ENCODE measurements around the gene ATN1.

Gene ATN1

DNA sequence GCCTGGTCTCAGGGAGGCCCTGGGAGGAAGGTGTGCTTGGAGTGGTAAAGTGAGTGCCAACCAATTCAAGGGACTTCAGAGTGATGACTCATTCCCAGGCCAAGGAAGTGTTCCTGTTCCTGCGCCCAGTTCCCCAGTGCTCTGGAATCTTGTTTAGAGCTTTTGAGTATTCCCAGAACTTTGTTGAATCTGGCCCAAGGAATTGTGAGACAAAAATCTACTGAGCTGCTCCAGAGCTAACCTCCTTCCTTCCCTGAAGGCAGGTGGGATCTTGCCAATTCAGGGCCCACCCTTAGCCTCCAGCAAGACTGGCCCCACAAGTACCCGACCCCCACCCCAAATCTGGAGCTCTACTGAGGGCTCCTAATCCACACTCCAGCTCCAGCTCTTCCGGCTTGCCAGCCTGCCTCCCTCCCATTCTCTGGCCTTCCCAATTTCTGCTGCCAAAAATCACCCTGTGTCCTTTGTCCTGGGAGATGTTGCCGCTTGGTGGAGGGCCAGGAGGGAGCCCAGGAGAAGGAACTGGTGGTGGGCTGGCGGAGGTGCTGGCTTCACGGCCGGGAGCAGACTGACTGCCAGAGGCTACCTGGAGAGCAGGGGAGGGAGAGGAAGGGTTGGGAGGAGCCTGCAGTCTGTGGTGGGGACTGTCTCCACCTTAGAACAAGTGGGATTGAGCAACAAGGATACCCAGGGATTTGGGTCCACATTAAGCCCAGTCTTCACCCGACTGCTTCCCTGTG is 2.0 kb upstream of the ATN1 start:
- DNase-seq (ENCODE audit: low read depth in 2 of 2): peak; percentile 73 to 77

DNA sequence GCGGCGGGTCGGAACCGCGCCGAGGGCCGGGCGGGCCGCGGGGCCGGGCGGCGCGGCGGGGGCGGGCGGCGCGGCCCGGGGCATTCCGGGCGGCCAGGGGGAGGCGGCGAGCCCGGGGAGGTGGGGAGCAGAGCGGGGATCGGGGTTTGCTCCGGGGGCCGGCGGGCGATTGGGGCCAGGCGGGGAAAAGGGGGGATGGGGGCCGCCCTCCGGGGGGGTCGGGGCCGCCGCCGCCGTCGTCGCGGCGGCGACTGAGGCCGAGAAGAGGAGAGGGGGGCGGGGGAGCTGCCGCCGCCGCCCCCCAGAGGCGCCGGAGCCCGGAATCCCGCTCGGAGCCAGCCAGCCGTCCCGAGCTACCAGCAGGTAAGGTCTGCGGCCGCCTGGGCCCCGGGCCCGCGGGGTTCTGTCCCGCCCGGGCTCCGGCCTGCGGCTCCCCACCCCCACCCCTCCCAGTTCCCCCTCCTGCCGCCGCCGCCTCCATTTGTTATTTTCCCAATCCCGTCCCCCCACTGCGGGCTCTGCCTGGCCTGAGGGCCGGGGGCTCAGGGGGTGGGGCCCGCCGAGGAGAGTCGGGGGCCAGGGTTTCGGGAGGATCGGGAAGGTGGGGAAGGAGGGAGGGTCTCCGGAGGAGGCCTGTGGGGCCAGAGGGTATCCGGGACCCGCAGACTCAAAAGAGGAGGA is 403 bp downstream of the ATN1 start:
- no peak for DNase-seq (ENCODE audit: low read depth in 2 of 2)

DNA sequence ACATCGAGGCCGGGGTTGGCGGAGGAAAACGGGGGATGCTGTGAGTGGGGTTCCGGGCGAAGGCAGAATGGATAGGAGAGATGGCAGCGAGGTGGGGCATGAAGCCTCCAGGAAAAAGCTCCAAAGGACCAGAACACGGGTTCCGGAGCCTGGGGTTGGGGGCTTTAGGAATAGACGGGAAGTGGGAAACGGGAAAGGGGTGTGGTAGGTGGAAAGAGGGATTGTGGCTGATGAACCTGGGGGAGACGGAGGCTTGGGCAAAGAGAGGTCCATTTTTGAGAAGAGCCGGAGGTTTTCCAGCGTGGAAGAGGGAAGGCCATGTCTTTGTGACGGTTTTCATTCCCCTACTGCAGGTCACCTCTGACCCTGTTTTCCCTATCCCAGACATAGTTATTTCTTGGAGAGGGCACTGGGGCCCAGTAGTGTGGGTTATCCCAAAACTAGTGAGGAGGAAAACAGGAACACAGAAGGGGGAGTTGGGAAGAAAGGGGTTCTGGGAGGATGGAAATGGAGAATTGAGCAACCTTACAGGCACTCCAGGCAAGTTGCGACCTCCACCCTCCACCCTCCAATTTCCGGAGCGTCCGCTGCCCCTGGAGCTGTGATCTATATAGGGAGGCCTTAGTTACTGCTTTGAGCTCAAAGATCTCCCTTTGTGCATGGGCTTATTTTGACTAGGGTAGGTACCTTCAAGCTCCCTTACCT is 1.1 kb downstream of the ATN1 start:
- DNase-seq (ENCODE audit: low read depth in 2 of 2): no peak

DNA sequence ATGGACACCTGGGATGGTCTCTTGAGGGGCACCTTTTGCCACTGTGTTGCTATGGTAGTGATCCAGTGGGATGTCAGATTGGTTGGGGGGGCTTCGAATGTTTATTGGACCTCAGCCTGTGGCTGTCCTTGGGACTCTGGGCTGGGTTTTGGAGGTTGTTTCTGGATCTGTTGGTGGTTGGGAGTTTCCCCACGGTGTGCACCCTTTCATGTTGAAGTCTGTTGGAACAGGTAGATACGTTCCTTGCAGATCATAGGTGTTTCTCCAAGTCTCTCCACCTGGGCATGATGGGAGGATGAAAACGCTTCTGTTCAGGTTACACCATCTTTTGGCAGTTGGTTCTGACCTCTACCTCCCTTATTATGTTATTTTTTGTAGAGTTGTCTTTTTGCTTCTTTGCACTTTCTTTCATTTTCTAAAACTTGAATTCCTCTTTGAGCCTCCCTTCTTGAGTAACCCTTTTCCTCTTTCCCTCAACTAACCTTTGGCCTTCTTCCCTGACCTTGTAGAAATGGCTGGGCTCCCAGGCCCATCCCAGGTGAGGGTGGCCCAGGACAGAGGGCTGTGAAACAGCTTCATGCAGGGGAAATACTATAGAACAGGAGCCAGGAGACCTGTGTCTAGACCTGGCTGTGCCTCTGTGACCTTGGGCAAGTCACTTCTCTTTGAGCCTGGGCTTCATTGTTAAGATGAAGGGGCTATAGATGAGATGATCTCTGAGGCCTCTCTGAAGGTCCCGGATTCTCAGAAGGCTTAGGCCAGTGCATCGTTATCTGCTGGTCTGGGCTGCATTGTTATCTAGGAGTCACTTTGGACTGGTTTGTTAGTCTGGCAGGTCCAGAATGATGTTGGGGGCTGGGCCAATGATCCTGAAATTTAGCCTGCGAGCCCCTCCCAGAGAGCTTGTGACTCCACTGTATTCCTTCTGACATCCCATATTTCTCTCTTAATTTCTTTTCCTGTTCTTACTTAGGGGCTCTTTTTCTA is 2.0 kb downstream of the ATN1 start:
- no peak for DNase-seq (ENCODE audit: low read depth in 2 of 2)

DNA sequence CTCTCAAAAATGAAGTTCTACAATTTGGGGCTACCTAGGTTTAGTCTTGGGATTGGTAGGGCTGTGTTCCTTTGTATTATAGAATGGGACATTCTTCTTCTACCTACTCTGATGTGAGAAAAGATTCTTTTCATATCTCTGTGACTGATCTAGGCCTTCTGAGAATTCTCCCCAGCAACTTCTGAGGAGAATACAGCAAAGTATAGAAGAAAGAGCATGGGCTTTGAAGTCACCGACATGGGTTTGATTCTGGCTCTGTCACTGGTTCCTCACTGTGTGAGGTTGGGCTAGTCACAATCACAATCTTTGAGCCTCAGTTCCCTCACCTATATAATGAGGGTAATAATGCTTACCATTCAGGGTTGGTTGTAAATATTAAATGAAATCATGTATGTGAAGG is 5.0 kb downstream of the ATN1 start:
- no peak for DNase-seq (ENCODE audit: low read depth in 2 of 2)

DNA sequence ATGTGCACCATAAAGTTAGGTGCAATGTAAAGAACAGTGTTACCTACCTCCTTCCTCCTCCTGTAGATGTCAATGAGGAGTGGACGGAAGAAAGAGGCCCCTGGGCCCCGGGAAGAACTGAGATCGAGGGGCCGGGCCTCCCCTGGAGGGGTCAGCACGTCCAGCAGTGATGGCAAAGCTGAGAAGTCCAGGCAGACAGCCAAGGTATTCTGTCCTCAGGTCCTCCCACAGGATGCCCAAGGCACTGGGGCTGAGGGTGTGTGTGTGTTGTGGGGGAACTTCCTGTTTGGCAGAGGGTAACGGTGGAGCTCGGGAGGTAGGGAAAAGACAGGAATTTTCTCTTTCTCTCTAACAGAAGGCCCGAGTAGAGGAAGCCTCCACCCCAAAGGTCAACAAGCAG is 6.4 kb downstream of the ATN1 start:
- DNase-seq (ENCODE audit: low read depth in 2 of 2): no peak

DNA sequence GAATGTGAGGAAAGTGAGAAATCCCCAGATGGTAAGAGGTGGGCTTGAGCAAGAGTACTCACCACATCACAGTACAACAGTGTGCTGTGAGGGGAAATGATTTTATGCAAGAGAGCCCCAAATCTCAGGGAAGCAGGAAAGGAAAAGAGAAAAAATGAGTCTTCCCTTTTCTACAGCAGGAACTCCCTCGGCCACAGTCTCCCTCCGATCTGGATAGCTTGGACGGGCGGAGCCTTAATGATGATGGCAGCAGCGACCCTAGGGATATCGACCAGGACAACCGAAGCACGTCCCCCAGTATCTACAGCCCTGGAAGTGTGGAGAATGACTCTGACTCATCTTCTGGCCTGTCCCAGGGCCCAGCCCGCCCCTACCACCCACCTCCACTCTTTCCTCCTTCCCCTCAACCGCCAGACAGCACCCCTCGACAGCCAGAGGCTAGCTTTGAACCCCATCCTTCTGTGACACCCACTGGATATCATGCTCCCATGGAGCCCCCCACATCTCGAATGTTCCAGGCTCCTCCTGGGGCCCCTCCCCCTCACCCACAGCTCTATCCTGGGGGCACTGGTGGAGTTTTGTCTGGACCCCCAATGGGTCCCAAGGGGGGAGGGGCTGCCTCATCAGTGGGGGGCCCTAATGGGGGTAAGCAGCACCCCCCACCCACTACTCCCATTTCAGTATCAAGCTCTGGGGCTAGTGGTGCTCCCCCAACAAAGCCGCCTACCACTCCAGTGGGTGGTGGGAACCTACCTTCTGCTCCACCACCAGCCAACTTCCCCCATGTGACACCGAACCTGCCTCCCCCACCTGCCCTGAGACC is 7.8 kb downstream of the ATN1 start:
- DNase-seq (ENCODE audit: low read depth in 2 of 2): no peak

DNA sequence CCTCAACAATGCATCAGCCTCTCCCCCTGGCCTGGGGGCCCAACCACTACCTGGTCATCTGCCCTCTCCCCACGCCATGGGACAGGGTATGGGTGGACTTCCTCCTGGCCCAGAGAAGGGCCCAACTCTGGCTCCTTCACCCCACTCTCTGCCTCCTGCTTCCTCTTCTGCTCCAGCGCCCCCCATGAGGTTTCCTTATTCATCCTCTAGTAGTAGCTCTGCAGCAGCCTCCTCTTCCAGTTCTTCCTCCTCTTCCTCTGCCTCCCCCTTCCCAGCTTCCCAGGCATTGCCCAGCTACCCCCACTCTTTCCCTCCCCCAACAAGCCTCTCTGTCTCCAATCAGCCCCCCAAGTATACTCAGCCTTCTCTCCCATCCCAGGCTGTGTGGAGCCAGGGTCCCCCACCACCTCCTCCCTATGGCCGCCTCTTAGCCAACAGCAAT is 8.5 kb downstream of the ATN1 start:
- no peak for DNase-seq (ENCODE audit: low read depth in 2 of 2)

DNA sequence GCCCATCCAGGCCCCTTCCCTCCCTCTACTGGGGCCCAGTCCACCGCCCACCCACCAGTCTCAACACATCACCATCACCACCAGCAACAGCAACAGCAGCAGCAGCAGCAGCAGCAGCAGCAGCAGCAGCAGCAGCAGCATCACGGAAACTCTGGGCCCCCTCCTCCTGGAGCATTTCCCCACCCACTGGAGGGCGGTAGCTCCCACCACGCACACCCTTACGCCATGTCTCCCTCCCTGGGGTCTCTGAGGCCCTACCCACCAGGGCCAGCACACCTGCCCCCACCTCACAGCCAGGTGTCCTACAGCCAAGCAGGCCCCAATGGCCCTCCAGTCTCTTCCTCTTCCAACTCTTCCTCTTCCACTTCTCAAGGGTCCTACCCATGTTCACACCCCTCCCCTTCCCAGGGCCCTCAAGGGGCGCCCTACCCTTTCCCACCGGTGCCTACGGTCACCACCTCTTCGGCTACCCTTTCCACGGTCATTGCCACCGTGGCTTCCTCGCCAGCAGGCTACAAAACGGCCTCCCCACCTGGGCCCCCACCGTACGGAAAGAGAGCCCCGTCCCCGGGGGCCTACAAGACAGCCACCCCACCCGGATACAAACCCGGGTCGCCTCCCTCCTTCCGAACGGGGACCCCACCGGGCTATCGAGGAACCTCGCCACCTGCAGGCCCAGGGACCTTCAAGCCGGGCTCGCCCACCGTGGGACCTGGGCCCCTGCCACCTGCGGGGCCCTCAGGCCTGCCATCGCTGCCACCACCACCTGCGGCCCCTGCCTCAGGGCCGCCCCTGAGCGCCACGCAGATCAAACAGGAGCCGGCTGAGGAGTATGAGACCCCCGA is 9.1 kb downstream of the ATN1 start:
- DNase-seq (ENCODE audit: low read depth in 2 of 2): no peak

DNA sequence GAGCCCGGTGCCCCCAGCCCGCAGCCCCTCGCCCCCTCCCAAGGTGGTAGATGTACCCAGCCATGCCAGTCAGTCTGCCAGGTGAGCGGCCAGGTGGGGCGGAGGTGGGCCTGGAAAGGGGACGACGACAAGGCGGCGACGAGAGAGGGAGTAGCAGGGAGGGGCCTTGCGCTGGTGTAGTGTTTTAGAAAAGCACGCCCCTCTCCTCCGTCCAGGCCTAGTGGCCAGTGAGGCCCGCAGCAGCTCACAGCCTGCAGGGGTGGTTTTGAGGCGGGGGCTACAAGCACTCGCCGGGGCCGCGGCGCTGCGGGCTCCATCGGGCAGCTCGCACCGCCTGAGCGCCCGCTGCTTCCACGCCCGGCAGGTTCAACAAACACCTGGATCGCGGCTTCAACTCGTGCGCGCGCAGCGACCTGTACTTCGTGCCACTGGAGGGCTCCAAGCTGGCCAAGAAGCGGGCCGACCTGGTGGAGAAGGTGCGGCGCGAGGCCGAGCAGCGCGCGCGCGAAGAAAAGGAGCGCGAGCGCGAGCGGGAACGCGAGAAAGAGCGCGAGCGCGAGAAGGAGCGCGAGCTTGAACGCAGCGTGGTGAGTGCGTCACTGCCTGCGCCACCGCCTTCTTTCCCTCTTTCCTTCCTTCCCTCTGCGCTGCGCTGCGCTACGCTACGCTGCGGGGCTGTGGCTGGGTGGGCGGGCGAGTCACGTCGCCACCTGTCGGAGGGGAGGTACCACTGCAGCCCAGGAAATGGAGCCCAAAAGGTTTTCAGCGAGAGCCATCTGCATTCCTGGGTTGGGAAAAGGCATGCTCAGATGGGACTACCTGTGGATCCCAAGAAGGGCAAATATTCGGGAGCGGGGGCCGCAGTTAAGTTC is 10.0 kb downstream of the ATN1 start:
- peak; percentile 86 to 88 for DNase-seq (ENCODE audit: low read depth in 2 of 2)

DNA sequence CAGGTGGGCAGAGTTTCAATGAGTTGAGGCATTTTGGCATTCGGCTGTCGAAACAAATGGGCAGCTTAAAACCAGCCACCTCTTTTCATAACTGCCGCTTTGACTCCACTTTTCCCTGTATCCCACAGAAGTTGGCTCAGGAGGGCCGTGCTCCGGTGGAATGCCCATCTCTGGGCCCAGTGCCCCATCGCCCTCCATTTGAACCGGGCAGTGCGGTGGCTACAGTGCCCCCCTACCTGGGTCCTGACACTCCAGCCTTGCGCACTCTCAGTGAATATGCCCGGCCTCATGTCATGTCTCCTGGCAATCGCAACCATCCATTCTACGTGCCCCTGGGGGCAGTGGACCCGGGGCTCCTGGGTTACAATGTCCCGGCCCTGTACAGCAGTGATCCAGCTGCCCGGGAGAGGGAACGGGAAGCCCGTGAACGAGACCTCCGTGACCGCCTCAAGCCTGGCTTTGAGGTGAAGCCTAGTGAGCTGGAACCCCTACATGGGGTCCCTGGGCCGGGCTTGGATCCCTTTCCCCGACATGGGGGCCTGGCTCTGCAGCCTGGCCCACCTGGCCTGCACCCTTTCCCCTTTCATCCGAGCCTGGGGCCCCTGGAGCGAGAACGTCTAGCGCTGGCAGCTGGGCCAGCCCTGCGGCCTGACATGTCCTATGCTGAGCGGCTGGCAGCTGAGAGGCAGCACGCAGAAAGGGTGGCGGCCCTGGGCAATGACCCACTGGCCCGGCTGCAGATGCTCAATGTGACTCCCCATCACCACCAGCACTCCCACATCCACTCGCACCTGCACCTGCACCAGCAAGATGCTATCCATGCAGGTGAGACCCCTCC is 10.8 kb downstream of the ATN1 start:
- DNase-seq (ENCODE audit: low read depth in 2 of 2): no peak

DNA sequence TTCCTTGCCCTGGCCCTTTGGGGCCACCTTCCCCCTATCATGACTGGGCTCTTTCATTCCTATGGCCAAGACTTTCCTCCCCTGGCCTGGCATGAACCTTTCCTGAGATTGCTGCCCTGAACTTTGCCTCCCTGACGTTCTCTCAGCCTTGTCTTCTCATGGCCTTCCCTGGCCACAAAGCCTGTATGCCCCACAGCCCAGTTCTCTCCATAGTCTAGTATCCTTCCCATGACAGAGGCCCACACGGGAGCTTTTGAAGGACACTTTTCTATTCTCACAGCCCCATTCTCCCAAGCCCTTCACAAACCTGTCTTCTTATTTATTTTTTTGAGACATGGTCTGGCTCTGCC is 11.4 kb downstream of the ATN1 start:
- DNase-seq (ENCODE audit: low read depth in 2 of 2): no peak

DNA sequence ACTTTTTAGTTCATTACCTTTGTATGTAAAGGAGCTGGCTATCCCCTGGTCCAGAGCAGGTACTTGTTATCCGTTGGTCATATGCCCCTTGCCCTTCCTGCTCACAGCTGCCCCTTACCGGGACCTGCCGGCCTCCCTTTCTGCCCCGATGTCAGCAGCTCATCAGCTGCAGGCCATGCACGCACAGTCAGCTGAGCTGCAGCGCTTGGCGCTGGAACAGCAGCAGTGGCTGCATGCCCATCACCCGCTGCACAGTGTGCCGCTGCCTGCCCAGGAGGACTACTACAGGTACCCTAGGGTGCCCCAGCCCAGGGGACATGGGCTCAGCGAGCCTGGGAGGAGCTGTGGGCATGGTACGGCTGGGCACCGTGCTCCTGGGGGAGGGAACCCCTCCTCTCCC is 13.5 kb downstream of the ATN1 start:
- DNase-seq (ENCODE audit: low read depth in 2 of 2): no peak

DNA sequence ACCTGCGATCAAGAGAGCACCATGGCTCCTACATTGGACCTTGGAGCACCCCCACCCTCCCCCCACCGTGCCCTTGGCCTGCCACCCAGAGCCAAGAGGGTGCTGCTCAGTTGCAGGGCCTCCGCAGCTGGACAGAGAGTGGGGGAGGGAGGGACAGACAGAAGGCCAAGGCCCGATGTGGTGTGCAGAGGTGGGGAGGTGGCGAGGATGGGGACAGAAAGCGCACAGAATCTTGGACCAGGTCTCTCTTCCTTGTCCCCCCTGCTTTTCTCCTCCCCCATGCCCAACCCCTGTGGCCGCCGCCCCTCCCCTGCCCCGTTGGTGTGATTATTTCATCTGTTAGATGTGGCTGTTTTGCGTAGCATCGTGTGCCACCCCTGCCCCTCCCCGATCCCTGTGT is 14.0 kb downstream of the ATN1 start:
- no peak for DNase-seq (ENCODE audit: low read depth in 2 of 2)

DNA sequence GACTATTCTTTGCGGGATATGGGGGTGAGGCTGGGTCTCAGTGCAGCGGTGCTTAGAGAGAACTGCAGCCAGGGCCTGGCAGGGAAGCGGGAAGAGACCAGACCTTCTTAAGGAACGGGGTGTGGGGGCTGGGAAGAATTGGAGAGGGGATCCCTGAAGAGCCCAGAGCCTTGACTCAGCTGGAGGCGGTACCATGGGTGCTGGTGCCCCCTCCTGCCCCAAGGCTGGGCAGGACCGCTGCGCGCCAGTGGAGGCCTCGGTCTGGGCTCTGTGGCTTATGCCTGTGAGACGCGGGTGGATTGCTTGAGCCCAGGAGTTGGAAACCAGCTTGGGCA is 14.5 kb downstream of the ATN1 start:
- DNase-seq (ENCODE audit: low read depth in 2 of 2): no peak

DNA sequence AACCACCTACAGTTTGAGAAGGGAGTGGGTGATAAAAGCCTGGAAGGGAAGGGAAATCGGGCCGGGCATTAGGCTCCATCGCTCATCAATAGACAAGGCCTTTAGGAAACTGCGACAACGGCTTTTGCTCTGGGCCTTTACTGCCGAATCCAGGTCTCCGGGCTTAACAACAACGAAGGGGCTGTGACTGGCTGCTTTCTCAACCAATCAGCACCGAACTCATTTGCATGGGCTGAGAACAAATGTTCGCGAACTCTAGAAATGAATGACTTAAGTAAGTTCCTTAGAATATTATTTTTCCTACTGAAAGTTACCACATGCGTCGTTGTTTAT is 15.6 kb downstream of the ATN1 start:
- peak; percentile 85 to 87 for DNase-seq (ENCODE audit: low read depth in 2 of 2)

DNA sequence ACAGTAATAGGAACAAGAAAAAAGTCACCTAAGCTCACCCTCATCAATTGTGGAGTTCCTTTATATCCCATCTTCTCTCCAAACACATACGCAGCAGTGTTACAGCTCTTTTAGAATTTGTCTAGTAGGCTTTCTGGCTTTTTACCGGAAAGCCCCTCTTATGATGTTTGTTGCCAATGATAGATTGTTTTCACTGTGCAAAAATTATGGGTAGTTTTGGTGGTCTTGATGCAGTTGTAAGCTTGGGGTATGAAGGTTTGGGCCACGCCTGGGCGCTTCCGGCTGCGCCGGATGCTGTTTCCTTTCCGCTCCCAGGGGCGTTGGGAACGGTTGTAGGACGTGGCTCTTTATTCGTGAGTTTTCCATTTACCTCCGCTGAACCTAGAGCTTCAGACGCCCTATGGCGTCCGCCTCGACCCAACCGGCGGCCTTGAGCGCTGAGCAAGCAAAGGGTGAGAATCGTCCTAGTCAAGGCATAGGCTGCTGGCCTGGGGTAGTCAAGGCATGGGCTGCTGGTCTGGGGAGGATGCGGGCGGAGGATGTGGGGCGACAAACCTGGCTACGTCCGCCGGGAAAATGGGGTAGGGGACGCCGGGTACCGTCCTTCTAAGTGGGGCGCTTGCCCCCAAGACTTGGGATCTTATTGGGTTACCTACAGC is 16.1 kb downstream of the ATN1 start, which contains the start of the genes C12orf57 and RNU7-1:
C12orf57 (plus strand) TSS at position 301 of the 659 bp plus-strand sequence; CDS start at position 401, 100 bp downstream.
RNU7-1 (plus strand) TSS at position 95 of the 659 bp plus-strand sequence.
- DNase-seq (ENCODE audit: low read depth in 2 of 2): peak; percentile 89

Measured in fibroblast of skin of left quadriceps (primary cell).